HAP-1 (cell line): Measurements from ENCODE around the gene CIPC.

ENCODE experiments used
- DNase-seq, 2 experiments: peaks; one replicate each; pipeline ENCODE4 v3.0.0-alpha.2; 2016 to 2020; ENCODE audit warnings: low spot score in 2 of 2
- H3K27me3 ChIP-seq: fragments of 250-450 bp; sonication (Bioruptor Pico); 2 replicates; pipeline ENCODE4 v1.5.1; 2020; ENCODE audit warnings: low read depth, mild to moderate bottlenecking, moderate library complexity
- H3K36me3 ChIP-seq: fragments of 250-450 bp; sonication (Bioruptor Pico); replicated peaks from 2 replicates; pipeline ENCODE4 v1.5.1; 2020; ENCODE audit warnings: mild to moderate bottlenecking
- H3K4me1 ChIP-seq: fragments of 250-450 bp; sonication (Bioruptor Pico); 2 replicates; pipeline ENCODE4 v1.5.1; 2020; ENCODE audit warnings: mild to moderate bottlenecking
- H3K4me3 ChIP-seq: fragments of 250-450 bp; sonication (Bioruptor Pico); 2 replicates; pipeline ENCODE4 v1.5.1; 2020; ENCODE audit warnings: mild to moderate bottlenecking, moderate library complexity
- H3K9me3 ChIP-seq: fragments of 250-450 bp; sonication (Bioruptor Pico); 2 replicates; pipeline ENCODE4 v1.5.1; 2020; ENCODE audit warnings: mild to moderate bottlenecking, moderate library complexity
- in situ Hi-C: fragments of 300-500 bp; cut with MboI; formaldehyde crosslinking; loops from 3 replicates; pipeline ENCODE4 v1.14.3; 2020; ENCODE audit warnings: low sequenced_read_pairs, inconsistent platforms, mixed read lengths

Gene CIPC

DNA sequence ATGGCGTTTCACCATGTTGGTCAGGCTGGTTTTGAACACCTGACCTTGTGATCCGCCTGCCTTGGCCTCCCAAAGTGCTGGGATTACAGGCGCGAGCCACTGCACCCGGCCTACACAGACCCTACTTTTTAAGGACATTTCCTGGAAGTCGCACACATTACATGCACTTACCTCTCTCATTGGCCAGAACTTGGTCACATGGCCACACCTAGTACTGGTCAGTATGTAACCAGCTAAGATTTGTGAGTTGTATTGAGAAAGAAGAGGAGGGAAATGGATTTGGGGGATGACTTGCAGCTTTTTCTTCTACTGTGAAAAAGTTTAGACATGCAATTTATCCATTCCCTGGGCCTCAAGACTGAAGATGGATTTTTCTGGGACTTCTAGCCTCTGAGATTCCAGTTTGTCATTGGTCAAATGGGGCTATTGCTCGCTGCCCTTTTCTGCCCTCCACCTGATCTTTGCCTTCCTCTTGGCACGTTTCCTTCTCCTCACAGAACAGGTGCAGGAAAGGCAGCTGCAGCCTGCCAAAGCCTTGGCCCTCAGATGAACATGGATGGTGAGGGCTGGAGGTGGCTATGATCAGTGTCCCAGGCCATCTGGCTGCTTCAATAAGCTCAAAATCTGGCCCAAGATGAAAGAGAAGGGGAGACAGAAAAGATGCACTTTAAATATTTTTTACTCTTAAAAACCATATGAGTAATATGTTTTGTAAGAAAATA, 50.6 kb downstream of the CIPC start:
- peaks cover 4% of the 10 kb centered on the region for H3K4me1 ChIP-seq
- no peak for DNase-seq
- no peak overlapping the region for H3K4me3 ChIP-seq
- no peaks in the 10 kb centered on the region for H3K36me3 ChIP-seq
- peaks cover 31% of the 10 kb centered on the region for H3K27me3 ChIP-seq
- in situ Hi-C loops, result loop anchor here (10.0 kb wide), 1 partner anchor 166 kb away; no protein-coding TSS in a partner anchor
- H3K9me3 ChIP-seq, result no peaks in the 10 kb centered on the region; the same call in 1 of the 2 replicates

DNA sequence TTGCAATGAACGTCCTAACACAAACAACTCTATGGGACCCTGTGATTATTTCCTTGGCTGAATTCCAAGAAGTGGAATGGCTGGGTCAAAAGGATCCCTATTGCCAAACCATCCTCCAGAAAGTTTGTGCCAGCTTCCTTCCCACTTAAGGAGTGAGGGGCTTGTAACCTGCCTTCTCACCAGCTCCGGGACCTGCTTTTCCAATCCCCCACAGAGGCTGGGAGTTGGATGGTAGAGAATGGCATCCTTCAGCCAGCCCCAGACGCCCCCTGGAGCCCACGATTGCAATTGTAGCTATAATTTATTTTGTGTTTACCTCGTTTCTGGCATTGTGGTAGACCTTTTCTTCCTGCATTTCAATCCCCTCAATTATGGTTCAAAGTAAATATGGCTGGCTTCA, 53.2 kb downstream of the CIPC start:
- in situ Hi-C loops, result no loop called here
- DNase-seq, result peak; percentile 45 to 70

DNA sequence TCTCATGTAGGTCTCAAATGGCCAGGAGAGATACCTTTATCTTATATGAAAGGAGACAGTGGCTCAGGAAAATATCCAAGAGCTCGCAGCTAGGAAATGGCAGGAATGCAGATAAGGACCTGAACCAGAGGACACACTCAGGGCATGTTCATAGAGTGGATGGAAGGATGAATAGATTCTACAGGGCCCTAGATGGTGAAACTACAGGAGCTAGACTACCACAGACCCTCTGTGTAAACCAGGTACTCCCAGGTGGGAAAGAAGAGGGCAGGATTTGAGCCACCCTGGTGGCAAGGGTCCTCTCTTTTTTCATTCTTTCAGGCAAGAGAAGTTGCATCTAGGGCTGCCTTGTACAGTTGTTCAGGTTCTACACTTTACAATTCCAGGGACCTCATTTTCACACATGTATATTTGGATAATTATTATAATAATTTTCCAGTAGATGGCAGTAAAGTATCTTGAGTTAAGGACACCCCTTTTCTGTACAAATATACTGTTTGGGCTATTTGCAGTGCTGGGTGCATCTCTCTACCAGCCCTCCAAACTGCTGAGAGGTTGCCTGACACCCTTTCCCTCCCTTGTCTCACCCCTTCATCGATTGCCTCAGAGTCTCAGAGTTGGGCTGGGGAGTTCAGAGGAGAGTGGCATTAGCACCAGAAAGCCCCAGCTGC, 54.0 kb downstream of the CIPC start:
- DNase-seq, result peak in 1 of 2 experiments; percentile 55
- H3K4me3 ChIP-seq, result no peak overlapping the region
- H3K4me1 ChIP-seq, result peaks cover 3% of the 10 kb centered on the region; the same call in 1 of the 2 replicates
- in situ Hi-C loops, result no loop called here
- H3K27me3 ChIP-seq, result peaks cover 3% of the 10 kb centered on the region
- H3K36me3 ChIP-seq, result no peaks in the 10 kb centered on the region
- H3K9me3 ChIP-seq, result no peaks in the 10 kb centered on the region; the same call in 1 of the 2 replicates

More for the DNA sequence above, 53.2 kb downstream of the CIPC start:
- H3K4me1 ChIP-seq, result peaks cover 3% of the 10 kb centered on the region; the same call in 1 of the 2 replicates
- H3K4me3 ChIP-seq, result no peak overlapping the region
- peaks cover 11% of the 10 kb centered on the region for H3K27me3 ChIP-seq
- H3K9me3 ChIP-seq, result no peaks in the 10 kb centered on the region; the same call in 1 of the 2 replicates
- H3K36me3 ChIP-seq, result no peaks in the 10 kb centered on the region

DNA sequence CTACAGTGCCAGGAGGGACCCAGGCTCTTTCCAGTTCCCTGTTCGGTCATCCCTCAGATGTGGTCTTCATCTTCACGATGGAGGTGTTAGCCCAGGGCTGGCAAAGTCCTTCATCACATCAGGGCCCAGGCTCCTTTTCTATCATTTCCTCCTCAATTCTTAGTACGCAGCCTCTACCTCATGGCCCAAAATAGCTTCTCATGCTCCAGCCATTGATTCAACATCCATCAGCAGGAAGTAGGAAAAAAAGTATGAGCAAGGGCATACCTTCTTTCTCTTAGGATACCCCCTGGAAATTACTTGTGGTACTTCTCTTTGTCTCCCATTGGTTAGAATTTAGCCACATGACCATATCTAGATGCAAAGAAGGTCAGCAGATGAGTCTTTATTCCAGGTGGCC, 55.7 kb downstream of the CIPC start:
- H3K4me3 ChIP-seq, result no peak overlapping the region
- H3K9me3 ChIP-seq, result no peaks in the 10 kb centered on the region; the same call in 1 of the 2 replicates
- peaks cover 11% of the 10 kb centered on the region for H3K4me1 ChIP-seq
- H3K36me3 ChIP-seq, result no peaks in the 10 kb centered on the region
- in situ Hi-C loops, result no loop called here
- no peaks in the 10 kb centered on the region for H3K27me3 ChIP-seq
- no peak for DNase-seq

DNA sequence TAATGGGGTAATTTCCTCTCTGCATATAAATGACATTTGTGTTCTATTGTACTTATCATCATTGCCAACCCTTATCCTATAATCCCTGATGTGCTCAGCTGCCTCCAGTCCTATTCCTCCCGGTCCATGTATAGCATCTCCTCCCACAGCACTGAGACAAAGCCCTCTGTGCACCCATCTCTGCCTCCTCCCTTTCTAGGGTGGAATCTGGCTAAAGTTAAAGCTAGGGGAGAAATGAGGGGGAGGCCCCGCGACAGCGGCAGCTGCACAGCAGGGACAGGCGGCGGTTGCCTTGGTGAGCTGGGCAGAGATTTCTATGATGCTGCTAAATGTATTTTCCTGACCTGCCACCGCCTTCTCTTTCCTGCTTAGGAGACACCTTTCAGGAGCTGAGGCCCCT, 56.4 kb downstream of the CIPC start:
- Histone ChIP-seq H3K36me3 (no peaks in the 10 kb centered on the region), H3K27me3 (no peaks in the 10 kb centered on the region), H3K9me3 (no peaks in the 10 kb centered on the region; the same call in 1 of the 2 replicates), H3K4me3 (no peak overlapping the region), H3K4me1 (peaks cover 14% of the 10 kb centered on the region)
- DNase-seq, result peak; percentile 23 to 35
- in situ Hi-C loops, result no loop called here

DNA sequence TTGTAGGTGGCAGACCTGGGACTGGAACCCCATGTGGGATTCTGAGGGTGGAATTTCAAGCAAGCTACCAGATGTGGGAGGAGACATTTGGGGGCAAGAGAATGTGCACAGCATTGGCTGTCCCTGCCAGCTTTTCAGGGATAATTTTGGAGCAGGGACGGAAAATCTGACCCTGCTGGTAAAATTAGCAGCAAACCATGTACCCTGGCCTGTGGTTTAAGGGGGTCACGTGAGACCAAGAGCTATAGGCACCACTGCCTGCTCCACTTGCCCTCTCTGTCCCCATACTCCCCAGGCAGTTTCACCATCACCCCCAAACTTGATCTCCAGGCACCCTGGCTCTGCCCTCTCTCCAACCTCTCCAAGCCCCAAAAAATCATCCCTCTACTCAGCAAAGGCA, 57.0 kb downstream of the CIPC start:
- Histone ChIP-seq H3K36me3 (no peaks in the 10 kb centered on the region), H3K27me3 (no peaks in the 10 kb centered on the region), H3K4me3 (no peak overlapping the region), H3K4me1 (peaks cover 14% of the 10 kb centered on the region), H3K9me3 (no peaks in the 10 kb centered on the region; the same call in 1 of the 2 replicates)
- DNase-seq, result no peak
- in situ Hi-C loops, result no loop called here

DNA sequence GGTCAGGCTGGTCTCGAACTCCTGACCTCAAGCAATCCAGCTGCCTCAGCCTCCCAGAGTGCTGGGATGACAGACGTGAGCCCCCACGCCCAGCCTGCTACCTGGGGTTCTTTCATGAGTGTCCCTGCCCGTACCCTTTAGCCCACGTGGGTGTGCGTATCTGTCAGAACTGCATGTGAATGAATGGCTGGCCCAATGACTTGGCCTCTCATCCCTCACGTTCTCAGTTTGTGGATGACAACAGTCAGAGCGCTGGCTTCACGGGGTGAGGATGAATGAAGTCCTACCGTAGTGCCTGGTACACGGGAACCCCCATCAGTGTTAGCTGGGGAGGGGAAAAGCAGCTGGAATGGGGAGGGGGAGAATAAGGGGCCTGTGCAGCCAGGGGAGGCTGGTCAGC, 59.7 kb downstream of the CIPC start:
- in situ Hi-C loops, result no loop called here
- peaks cover 14% of the 10 kb centered on the region for H3K4me1 ChIP-seq
- no peaks in the 10 kb centered on the region; the same call in 1 of the 2 replicates for H3K9me3 ChIP-seq
- no peak overlapping the region for H3K4me3 ChIP-seq
- no peaks in the 10 kb centered on the region for H3K36me3 ChIP-seq
- DNase-seq, result no peak
- H3K27me3 ChIP-seq, result peaks cover 10% of the 10 kb centered on the region; the same call in 1 of the 2 replicates

DNA sequence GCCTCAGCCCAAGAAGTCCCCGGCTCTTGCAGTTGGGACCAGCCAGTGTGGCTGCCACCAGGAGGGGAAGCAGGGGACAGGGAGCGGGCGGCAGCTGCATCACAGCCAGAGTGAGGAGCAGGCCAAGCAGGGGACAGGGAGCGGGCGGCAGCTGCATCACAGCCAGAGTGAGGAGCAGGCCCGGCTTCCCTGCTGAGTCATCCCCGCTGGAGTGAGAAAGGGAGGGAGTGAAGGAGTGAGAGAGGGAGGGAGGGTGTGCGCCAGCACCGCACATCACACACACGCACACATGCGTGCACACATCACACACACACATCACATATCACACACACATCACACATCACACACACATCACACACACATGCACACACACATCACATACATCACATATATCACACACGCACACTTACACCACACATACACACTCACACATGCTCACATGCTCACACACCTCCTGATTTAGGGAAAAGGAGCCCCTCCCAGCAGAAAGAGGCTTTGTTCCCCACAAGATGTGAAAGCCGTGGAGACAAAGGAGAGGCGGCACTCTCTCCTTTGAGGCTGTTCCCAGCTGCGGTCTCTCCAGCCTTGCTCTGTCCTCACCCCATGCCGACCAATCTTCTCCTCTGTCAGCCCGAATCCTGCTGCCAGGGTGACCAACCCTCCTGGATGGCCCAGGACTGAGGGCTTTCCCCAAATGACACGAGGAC, 60.3 kb downstream of the CIPC start:
- peaks cover 10% of the 10 kb centered on the region; the same call in 1 of the 2 replicates for H3K27me3 ChIP-seq
- no peaks in the 10 kb centered on the region for H3K36me3 ChIP-seq
- H3K4me3 ChIP-seq, result no peak overlapping the region
- H3K4me1 ChIP-seq, result peaks cover 14% of the 10 kb centered on the region
- in situ Hi-C loops, result no loop called here
- no peaks in the 10 kb centered on the region; the same call in 1 of the 2 replicates for H3K9me3 ChIP-seq
- peak; percentile 12 to 68 for DNase-seq

DNA sequence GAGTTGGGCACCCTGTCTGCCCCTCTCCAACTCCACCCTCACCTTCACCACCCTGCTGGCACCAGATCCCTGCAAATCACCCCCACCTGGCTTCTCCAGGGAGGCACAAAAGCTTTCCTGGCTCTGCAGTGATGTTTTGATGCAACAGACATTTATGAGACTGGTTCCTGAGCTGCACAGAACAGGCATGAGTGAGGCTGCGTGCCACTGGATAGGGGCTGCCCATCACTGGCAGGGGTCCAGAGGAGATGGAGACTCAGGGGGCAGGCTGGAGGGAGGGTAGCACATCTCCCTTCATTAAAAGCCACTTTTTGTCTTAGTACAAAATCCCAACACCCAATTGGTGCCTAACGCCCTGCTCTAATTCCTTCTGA, 60.8 kb downstream of the CIPC start:
- in situ Hi-C loops, result no loop called here
- no peak for DNase-seq
- no peak overlapping the region for H3K4me3 ChIP-seq

DNA sequence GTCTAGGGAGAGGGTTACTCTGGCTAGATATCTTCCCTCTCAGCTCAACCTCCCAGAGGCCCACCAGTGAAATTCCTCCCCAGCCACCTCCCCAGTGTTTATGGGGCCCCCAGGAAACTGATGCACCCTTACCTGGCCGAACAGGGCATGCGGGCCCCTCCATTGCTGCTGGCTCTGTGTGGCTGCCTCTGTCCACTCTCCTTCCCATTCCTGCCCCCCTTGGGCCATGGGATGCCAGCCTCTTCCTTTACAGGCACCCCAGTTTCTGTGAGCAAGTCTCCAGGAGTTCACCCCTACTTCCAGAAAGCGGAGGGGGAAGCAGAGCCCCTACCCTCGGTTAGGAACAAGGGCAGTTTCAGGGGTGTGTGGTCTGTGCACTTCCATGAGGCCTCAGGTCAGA, 63.0 kb downstream of the CIPC start:
- Histone ChIP-seq H3K4me3 (no peak overlapping the region), H3K27me3 (peaks cover 10% of the 10 kb centered on the region; the same call in 1 of the 2 replicates), H3K9me3 (no peaks in the 10 kb centered on the region), H3K36me3 (no peaks in the 10 kb centered on the region), H3K4me1 (peaks cover 11% of the 10 kb centered on the region)
- DNase-seq, result no peak
- in situ Hi-C loops, result no loop called here

More for the DNA sequence above, 60.8 kb downstream of the CIPC start:
- peaks cover 14% of the 10 kb centered on the region for H3K4me1 ChIP-seq
- H3K36me3 ChIP-seq, result no peaks in the 10 kb centered on the region
- peaks cover 10% of the 10 kb centered on the region; the same call in 1 of the 2 replicates for H3K27me3 ChIP-seq
- no peaks in the 10 kb centered on the region for H3K9me3 ChIP-seq
